GM21717 (cell line): ENCODE measurements around the gene PSMA8.
"Not testable (repeated sequence)": the region's sequence is repeated elsewhere in the genome, so short reads cannot be mapped to it uniquely, and the experiment has no call there.

Source experiments
- ATAC-seq: cut with Tn5 transposase; IDR thresholded peaks from one replicate; pipeline ENCODE4 v1.9.1; 2021; ENCODE audit warnings: mild to moderate bottlenecking, moderate library complexity; ENCODE audit not compliant: unreplicated experiment

Gene PSMA8

DNA sequence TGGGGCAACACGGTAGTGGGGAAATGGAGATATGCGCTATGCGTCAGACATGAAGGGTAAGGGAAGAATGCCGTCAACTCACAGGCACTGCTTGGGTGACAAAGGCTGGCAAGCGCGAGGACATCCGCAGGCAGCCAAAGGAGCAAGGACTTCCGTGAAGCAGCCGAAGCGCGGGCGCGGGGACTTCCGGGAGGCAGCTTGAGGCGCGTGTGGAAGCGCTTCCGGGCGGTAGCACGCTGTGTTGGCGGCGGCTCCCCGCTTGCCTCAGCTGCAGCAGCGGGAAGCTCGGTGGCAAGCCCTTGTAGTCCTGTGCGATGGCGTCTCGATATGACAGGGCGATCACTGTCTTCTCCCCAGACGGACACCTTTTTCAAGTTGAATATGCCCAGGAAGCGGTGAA lies at the start of gene PSMA8:
Gene PSMA8 (plus strand): TSS at position 218 of the 400 bp plus-strand sequence. CDS start 97 bp downstream, at position 315.
- no peak for ATAC-seq

DNA sequence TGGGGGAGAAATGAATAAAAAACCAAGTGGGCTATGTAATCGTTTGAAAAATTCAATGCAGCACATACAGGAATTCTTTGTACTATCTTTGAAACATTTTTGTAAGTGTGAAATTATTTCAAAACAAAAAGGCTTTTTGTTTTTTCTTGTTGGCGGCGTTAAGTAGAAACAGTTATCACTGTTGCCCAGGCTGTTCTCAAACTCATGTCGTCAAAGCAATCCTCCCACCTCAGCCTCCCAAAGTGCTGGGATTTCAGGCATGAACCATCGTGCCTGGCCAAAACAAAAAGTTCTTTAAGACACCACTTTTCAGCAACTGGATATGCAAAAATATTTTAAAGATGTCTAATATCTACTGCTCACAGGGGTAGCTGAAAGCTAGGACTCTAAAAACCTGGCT lies 48.6 kb upstream of the PSMA8 start:
- no peak for ATAC-seq

DNA sequence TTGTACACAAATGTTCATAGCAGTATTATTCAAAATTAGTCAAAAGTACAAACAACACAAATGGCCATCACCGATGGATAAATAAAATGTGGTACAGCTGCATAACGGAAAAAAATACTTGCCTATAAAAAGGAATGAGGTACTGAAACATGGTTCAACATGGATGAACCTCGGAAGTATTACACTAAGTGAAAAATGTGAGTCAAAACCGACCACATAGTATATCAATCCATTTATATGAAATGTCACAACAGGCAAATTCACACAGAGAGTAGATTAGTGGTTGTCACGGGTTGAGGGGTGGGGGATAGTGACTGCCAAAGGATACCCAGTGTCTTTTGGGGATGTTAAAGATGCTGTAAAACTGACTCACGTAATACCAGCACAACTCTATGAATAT lies 46.7 kb upstream of the PSMA8 start:
- ATAC-seq, result no peak

DNA sequence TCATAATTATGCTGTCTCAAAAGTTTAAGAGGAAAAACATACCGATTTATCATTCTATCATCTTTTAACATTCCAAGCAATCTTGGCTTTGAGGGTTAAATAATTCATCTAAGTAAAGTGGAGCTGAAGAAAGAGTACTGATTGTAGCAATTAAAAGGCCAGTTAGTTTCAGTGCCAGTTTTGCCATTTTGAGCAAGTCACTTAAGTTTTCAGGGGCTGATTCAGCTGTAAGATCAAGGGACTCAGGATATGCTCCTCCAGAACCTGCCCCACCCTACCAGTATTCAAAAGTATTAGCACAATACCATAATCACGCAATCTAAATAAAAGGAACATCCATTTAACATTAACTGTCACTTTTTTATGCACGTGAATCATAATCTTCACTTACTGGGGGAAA lies 45.2 kb upstream of the PSMA8 start:
- no peak for ATAC-seq

DNA sequence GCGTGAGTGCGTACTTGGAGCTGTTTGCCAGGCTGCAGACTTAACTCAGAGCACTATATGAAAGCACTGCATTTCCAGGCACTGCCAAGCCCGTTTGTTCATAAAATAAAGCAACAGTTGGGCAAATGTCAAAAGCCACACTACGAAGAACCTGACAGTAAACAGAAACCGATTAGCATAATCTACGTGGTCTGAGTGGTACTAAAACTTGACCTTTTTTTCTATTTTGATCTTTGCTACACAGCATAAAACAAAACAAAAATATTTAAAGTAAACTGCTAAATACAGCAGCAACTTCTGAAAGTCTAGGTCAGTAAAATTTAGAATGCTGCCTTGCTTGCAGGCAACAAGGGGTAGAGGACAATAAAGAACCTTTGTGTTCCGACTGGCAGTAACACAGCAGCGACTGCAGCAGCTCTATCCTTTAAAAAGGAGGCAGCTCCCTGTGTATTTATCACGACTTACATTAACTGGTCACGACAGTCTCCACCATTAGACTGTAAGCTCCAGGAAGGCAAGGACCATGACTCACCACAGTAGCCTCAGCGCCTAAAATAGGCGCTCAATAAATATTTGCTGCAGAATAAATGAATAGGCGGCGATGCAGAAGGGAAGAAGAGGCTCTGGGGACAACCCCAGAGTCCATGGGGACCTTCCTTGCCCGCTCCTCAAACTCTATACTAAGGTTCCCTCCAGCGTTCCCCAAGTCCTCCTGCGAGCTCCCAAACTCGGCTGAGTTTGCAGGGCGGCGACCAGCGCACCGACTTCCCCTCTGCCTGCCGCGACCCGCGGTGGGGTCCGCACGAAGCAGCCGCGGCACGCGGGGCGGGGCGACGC lies 44.2 kb upstream of the PSMA8 start:
- peak; percentile 15 for ATAC-seq

DNA sequence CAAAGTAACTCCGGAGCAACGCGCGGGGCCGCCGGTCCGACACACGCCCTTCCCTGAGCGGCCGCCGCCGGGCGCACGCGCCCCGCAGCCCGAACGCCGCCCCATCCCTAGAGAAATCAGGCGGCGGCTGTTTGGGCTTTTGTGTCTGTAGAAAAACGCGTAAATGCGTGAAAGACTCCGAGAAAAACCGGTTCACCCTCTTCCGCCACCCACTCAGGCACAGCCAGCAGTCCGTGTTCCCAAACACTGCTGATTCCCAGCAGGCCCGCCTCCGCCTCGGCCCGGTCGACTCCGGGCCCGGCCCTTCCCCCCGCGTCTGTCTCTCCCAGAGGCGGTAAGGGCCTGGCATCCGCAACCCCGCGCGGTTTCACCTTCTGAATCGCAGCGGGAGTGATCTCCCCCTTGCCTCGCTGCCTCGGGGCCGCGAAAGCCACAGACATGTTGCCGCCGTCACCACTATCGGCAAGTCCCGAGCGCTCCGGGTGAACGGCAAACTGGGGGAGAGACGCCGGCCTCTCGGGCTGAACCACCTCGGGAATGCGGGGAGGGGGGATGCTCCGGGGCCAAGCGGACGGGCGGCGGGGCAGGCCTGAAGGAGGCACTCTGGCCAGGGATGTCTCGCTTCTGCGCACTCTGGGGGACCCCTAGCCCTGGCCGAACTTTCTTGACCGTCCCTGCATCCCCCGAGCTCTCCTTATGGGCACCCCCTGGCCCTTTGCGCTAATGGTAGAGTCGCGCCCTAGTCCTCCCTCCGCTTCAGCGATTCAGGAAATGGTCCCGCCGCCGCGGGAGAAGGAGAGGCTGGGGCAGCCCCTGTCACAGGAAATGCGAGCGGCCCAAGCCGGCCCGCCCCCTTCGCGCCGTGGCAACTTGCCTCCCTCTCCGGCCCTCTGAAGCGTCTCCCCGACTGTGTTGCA lies 43.3 kb upstream of the PSMA8 start, which contains the start of gene SS18:
Gene SS18 (minus strand): TSS at position 484 of the 917 bp plus-strand sequence. CDS start 44 bp downstream, at position 440.
- ATAC-seq, result peak; percentile 84

DNA sequence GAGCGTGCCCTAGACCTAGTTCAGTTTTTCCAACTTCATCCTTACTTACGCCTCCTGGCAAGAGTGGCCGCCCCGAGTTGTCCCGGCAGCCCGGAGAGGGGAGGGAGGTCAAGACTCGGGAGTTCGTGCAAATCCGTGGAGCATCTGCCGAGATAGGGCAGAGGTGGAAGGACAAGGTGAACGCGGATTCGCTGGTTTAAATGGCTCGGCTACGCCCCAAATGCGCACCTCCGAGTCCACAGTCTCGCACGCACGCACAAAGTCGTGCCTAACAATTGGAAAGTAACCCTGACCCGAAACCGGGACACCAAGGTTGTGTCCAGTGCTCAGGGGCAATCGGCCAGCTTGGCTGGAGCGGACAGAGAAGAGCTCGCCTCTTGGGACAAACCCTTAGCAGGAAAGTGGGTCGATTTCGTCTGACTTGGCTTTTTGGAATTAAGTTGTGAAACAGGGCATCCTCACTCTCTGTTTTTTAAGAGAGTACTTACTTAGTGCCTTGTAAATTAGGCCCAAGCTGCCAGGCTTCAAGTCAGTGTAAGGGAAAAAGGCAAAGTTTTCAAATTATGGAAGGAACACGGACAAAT lies 42.5 kb upstream of the PSMA8 start:
- ATAC-seq, result peak; percentile 46

DNA sequence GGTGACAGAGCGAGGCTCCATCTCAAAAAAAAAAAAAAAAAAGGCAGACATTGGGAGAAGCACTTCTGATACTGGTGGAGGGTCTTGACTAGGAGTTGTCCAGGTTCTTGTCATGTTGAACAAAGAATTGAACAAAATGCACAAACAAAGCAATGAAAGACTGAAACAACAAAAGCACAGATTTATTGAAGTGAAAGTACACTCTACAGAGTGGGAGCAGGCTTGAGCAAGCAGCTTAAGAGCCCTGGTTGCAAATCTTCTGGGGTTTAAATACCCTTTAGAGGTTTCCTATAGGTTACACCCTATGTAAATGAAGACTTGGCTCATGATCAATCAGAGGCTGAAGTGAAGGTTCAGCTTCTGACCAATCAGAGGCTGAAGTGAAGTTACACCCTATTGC lies 36.8 kb upstream of the PSMA8 start:
- ATAC-seq, result no peak

DNA sequence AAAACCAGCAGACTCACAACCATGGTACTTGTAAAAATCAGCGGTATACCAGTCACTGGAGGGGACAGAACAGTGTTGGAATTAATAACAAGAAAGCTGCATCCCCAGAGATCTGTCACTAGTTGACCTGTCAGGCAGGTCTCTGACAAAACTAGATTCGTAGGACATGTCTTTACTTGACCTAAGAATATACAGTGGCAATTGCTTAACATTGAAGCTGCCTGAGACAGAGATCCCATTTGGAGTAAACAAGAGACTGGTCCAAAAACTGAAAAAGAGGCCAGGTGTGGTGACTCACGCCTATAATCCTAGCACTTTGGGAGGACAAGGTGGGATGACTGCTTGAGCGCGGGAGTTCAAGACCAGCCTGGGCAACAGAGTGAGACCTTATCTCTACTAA lies 36.1 kb upstream of the PSMA8 start:
- no peak for ATAC-seq

DNA sequence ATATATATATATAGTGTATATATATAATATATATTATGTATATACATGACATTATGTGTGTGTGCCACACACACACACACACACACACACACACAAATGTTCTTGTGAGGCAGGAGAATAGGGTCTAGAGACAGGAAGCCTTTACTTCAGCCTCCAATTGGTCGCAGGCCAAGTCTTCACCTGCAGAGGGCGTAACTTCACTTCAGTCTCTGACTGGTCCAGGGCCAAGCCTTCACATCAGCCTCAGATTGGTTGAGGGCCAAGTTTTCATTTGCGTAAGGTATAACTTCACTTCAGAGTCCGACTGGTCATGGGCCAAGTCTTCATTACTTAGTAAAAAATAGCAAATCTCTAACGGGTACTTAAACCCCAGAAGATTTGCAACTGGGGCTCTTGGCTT lies 30.1 kb upstream of the PSMA8 start:
- ATAC-seq, result no peak

DNA sequence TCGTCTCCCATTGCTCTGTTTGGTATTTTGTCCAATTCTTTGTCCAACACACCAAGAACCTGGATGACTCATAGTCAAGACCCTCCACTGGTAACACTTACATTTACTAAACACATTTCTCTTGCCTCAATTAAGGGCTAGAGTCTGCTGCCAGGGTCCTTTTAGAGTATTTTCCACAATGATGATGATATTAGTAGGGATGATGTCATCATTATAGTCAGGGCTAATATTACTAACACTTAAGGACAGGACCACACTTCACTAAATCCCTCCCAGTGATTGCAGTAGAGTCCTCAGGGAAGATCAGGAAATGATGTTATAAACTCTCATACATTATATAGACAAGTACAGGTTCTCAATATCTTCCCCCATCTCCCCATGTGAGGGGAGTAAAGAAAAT lies 29.6 kb upstream of the PSMA8 start:
- ATAC-seq, result no peak

DNA sequence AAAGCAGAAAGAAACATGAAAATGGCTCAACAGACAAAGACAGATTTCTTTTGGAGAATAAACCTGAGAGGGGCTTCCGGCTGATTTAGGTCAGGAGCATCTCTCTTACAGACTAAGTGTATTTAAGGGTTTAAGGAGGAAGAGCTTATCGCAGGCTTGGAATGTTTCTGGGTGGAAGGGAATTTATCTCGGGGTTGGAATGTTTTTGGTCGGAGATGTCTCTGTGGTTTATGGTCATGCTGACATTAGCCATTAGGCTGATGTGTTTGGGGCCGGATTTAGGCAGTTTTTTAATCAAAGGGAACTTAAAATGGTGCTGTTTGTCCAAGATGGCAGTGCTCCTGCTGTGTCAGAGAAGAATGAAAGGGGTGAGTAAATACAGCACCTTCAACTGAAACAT lies 14.4 kb upstream of the PSMA8 start:
- ATAC-seq, result no peak

DNA sequence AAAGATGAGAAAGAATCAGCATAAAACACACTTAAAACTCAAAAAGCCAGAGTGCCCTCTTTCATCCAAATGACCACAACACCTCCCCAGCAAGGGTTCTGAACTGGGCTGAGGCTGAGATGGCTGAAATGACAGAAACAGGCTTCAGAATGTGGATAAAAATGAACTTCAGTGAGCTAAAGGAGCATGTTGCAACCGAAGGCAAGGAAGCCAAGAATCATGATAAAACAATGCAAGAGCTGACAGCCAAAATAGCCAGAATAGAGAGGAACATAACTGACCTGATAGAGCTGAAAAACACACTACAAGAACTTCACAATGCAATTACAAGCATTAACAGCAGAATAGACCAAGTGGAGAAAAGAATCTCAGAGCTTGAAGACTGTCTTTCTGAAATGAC lies 12.2 kb upstream of the PSMA8 start:
- ATAC-seq, result no peak

DNA sequence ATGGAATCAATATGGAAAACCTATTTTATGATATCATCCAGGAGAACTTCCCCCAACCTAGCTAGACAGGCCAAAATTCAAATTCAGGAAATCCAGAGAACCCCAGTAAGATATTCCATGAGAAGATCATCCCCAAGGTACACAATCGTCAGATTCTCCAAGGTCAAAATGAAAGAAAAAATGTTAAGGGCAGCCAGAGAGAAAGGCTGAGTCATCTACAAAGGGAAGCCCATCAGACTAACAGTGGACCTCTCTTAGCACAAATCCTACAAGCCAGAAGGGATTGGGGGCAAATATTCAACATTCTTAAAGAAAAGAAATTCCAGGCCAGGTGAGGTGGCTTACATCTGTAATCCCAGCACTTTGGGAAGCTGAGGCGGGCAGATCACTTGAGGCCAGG lies 11.7 kb upstream of the PSMA8 start:
- not testable (repeated sequence) for ATAC-seq

DNA sequence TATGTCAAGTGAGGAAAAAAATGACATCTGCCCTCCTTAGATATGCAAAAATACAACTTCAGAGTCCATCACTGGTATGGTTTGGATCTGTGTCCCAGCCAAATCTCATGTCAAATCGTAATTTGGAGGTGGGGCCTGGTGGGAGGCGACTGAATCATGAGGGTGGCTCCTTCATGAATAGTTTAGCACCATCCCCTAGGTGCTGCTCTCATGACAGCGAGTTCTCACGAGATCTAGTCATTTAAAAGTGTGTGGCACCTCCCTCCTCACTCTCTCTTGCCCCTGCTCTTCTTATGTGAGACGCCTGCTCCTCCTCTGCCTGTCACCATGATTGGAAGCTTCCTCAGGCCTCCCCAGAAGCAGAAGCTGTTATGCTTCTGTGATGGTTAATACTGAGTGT lies 5.9 kb upstream of the PSMA8 start:
- ATAC-seq, result no peak

DNA sequence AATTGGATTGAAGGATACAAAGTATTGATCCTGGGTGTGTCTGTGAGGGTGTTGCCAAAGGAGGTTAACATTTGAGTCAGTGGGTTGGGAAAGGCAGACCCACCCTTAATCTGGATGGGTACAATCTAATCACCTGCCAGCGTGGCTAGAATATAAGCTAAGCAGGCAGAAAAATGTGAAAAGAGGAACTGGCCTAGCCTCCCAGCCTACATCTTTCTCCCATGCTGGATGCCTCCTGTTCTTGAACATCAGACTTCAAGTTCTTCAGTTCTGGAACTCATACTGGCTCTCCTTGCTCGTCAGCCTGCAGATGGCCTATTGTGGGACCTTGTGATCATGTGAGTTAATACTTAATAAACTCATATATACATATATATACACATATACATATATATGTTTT lies 5.5 kb upstream of the PSMA8 start:
- not testable (repeated sequence) for ATAC-seq

DNA sequence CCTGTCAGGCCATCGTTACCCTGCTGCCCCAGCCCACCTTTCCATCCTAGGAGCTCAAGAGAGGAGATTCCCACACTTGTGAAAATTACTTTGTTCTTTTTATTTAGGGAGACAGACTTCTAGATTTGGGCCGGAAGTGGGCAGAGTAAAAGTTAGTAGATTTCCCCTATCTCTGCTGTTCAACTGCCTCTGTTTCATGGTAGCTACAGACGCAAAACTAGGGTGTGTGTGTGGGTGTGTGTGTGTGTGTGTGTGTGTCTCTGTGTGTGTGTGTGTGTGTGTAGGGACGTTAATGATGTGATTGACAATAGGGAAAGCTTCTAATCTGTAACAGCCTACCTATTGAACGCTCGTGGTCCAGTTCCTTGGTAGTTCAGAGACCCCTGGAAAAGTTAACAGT lies 438 bp downstream of the PSMA8 start:
- no peak for ATAC-seq

DNA sequence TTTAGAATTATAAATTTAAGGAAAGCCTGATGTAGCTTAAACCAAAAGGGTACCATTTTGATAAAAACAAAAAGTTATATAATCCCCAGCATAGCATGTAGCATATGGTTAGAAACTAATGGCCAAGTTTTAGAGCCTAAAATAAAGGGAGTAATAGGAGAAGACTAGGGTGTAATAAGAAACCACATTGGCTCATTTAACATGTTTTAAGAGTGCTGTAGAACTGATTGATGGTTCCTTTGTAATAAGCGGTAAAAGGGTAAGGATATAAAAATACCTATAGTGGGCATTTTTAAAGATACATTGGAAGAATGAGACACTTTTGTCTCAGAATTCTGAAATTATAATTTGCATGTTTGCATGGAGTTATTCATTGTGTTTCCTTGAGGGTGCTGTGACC lies 1.9 kb downstream of the PSMA8 start:
- no peak for ATAC-seq

DNA sequence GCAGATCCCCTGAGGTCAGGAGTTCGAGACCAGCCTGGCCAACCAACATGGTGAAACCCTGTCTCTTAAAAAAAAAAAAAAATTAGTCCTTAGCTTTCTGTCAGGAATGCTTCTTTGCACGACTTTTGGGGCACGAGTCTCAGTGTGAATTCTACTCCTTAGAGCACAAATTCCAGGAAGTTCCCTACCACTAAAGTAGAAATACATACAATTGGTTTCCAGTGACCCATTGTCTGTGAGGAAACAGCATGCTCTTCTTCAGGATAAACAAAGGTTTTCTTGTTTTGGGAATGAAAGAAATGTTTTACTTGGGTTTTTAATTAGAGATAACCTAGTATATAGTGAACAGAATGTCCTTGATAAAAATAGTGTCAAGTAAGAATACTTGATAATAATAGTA lies 23.7 kb downstream of the PSMA8 start:
- ATAC-seq, result no peak

DNA sequence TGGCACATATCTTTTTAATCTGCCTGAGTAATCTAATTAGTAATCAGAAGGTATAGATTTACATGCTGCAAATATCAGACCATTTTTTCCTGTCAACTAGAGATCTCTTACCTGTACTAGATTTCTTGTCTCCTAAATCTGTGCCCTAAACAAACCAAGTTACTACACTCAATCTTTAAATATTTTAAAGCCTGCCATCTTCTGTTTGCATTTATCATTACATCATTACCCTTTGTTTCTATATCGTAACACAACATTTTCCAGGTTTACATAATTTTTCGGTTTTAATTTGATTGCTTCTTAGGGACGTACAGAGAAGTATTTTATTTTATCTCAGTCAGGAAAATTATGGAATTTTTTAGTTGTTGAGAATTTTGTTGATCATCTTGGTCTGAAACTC lies 25.7 kb downstream of the PSMA8 start:
- no peak for ATAC-seq

DNA sequence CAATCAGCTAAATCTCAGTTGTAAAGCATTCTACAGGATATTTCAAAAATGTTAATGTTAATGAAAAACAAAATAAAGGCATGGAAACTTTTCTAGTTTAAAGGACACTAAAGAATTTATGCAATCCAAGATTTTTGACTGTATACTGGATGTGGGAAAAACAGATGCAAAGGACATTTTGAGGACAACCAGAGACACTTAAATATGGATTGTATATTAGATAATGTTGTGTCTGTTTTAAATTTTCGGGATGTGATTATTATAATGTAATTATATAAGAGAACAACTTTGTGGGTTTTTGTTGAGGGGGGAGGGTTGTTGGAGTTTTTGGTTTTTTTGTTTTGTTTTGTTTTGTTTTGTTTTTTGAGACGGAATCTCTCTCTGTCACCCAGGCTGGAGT lies 30.9 kb downstream of the PSMA8 start:
- no peak for ATAC-seq
